ENCODE measurements around the gene CMBL.

- TF ChIP-seq CTCF (conservative IDR thresholded peaks at IDR 0.05; ENCODE audit: low read length) (no peak), EZH2phosphoT487 (IDR thresholded peaks at IDR 0.05; ENCODE audit: borderline replicate concordance, low read depth, low read length) (no peak)
These were observed 31.0 kb upstream of the CMBL start for GRCh38 chr5:10338686-10339057.
